H1 (cell line): ENCODE measurements around the gene SPATA31C2.

Source experiments
- CREB1 ChIP-seq: IDR thresholded peaks from 2 replicates; pipeline ENCODE4 v1.6.1; 2012; ENCODE audit warnings: inconsistent platforms
- SIN3A ChIP-seq, 2 experiments: IDR thresholded peaks in 1 of 2; conservative IDR thresholded peaks in 1 of 2; 2 replicates each; pipeline ENCODE4 v1.6.1; 2011 to 2012; ENCODE audit warnings: low read length in 2 of 2, improper control_type of control experiment in 1 of 2, low read depth in 1 of 2, mild to moderate bottlenecking in 1 of 2

- no peak for TF ChIP-seq CREB1
- no peak for TF ChIP-seq SIN3A (conservative IDR thresholded peaks at IDR 0.05 in 1 of 2, IDR thresholded peaks at IDR 0.05 in 1 of 2; ENCODE audit: low read depth in 1 of 2, low read length in 2 of 2)
Measured at GRCh38 chr9:88168564-88168963, 30.3 kb upstream of the SPATA31C2 start.
